H1 (cell line): ENCODE data around the gene PLD6. TPM values are rescaled to one million over a fixed set of nuclear protein-coding genes. Genes with fewer than 3 reads are reported as not detected.

Source experiments
- CTCF ChIA-PET: fragments of 300-600 bp; sonication (Branson Sonifier 250); formaldehyde crosslinking; loops from one replicate; lab custom pipeline; 2021; ENCODE audit not compliant: partially characterized antibody; lab: Charles Lee
- POLR2A ChIA-PET: fragments of 300-600 bp; sonication (Branson Sonifier 250); formaldehyde crosslinking; loops from one replicate; lab custom pipeline; 2021; ENCODE audit warnings: inconsistent platforms; ENCODE audit not compliant: partially characterized antibody; lab: Charles Lee
- DNase-seq, 2 experiments: peaks; one replicate each; pipeline versions ENCODE4 v3.0.0 to v3.0.0-alpha.2; 2010 to 2022; ENCODE audit warnings: low spot score in 2 of 2, low read depth in 1 of 2, mixed read lengths in 1 of 2
- FAIRE-seq: peaks from 2 replicates; lab custom pipeline; 2011; peaks lifted over from hg19 to GRCh38; lab: Jason Lieb, UNC
- H2AFZ ChIP-seq: 2 replicates; pipeline ENCODE4 v1.8.1; 2012; ENCODE audit warnings: low read length, inconsistent platforms
- H2AK5ac ChIP-seq: 2 replicates; pipeline ENCODE4 v1.6.1; 2013; ENCODE audit warnings: low read depth, low read length
- H2BK120ac ChIP-seq: replicated peaks from 2 replicates; pipeline ENCODE3; 2013; ENCODE audit warnings: low read depth, low read length, inconsistent platforms
- H2BK12ac ChIP-seq: 2 replicates; pipeline ENCODE4 v1.6.1; 2013; ENCODE audit warnings: low read depth, low read length
- H2BK15ac ChIP-seq: 2 replicates; pipeline ENCODE4 v1.6.1; 2013; ENCODE audit warnings: low read length
- H2BK20ac ChIP-seq: 2 replicates; pipeline ENCODE4 v1.6.1; 2013; ENCODE audit warnings: low read length
- H2BK5ac ChIP-seq: 2 replicates; pipeline ENCODE4 v1.6.1; 2013; ENCODE audit warnings: low read depth, low read length
- H3K14ac ChIP-seq: 2 replicates; pipeline ENCODE4 v1.6.1; 2013; ENCODE audit warnings: inconsistent platforms; ENCODE audit not compliant: insufficient read length
- H3K18ac ChIP-seq: 2 replicates; pipeline ENCODE4 v1.6.1; 2013; ENCODE audit warnings: low read length; ENCODE audit errors: extremely low read depth
- H3K23ac ChIP-seq: 2 replicates; pipeline ENCODE4 v1.6.1; 2013; ENCODE audit warnings: inconsistent platforms; ENCODE audit not compliant: insufficient read length
- H3K23me2 ChIP-seq: 2 replicates; pipeline ENCODE4 v1.6.1; 2013; ENCODE audit warnings: low read depth, low read length
- H3K27ac ChIP-seq: 2 replicates; pipeline ENCODE4 v1.6.1; 2011; ENCODE audit warnings: low read depth, low read length, inconsistent platforms
- H3K27me3 ChIP-seq, 4 experiments: replicated peaks in 1 of 4; 1 replicate in 1 of 4; 2 replicates in 3 of 4; pipeline versions ENCODE4 v1.6.1 to v1.8.1; 2011 to 2013; ENCODE audit warnings: low read length in 3 of 4, mild to moderate bottlenecking in 3 of 4, inconsistent platforms in 2 of 4, mixed read lengths in 2 of 4, moderate library complexity in 1 of 4; ENCODE audit not compliant: control insufficient read depth in 3 of 4, insufficient read depth in 3 of 4; ENCODE audit errors: extremely low read depth in 1 of 4
- H3K36me3 ChIP-seq, 4 experiments: 2 replicates each; pipeline versions ENCODE4 v1.6.1 to v1.8.1; 2011 to 2013; ENCODE audit warnings: mild to moderate bottlenecking in 4 of 4, low read length in 3 of 4, moderate library complexity in 2 of 4, control low read depth in 1 of 4, inconsistent platforms in 1 of 4; ENCODE audit not compliant: insufficient read depth in 4 of 4, control insufficient read depth in 2 of 4
- H3K4ac ChIP-seq: replicated peaks from 2 replicates; pipeline ENCODE3; 2013; ENCODE audit warnings: low read length, low read depth, mixed read lengths, inconsistent platforms; ENCODE audit not compliant: insufficient read length
- H3K4me1 ChIP-seq, 4 experiments: replicated peaks in 1 of 4; 1 replicate in 1 of 4; 2 replicates in 3 of 4; pipeline versions ENCODE4 v1.6.1 to v1.8.1; 2011 to 2013; ENCODE audit warnings: low read length in 3 of 4, inconsistent platforms in 2 of 4, mixed read lengths in 1 of 4; ENCODE audit not compliant: insufficient read depth in 4 of 4, control insufficient read depth in 3 of 4
- H3K4me2 ChIP-seq, 2 experiments: 2 replicates each; pipeline versions ENCODE4 v1.6.1 to v1.8.1; 2011 to 2013; ENCODE audit warnings: low read depth in 2 of 2, low read length in 2 of 2, control low read depth in 1 of 2, inconsistent platforms in 1 of 2, mild to moderate bottlenecking in 1 of 2; ENCODE audit not compliant: insufficient read depth in 1 of 2
- H3K4me3 ChIP-seq, 4 experiments: fragments of 200-600, 300-600 bp in 1 of 4; sonication (generic), shearing (Covaris generic), sonication (Bioruptor Twin) in 1 of 4; 2 replicates each; pipeline versions ENCODE4 v1.5.1 to v1.8.1; 2011 to 2016; ENCODE audit warnings: low read length in 4 of 4, low read depth in 3 of 4, control low read depth in 2 of 4, inconsistent platforms in 2 of 4, mild to moderate bottlenecking in 2 of 4, mixed read lengths in 1 of 4, moderate library complexity in 1 of 4; ENCODE audit not compliant: insufficient read depth in 2 of 4; ENCODE audit errors: extremely low read depth in 1 of 4
- H3K56ac ChIP-seq: replicated peaks from 2 replicates; pipeline ENCODE3; 2013; ENCODE audit warnings: low read depth, mild to moderate bottlenecking, mixed read lengths, low read length, inconsistent platforms; ENCODE audit not compliant: insufficient read length
- H3K79me1 ChIP-seq: 2 replicates; pipeline ENCODE4 v1.6.1; 2013; ENCODE audit warnings: low read depth, low read length, control low read depth
- H3K79me2 ChIP-seq, 2 experiments: 2 replicates each; pipeline versions ENCODE4 v1.6.1 to v1.8.1; 2012 to 2013; ENCODE audit warnings: low read length in 2 of 2, mild to moderate bottlenecking in 2 of 2, inconsistent platforms in 1 of 2; ENCODE audit not compliant: insufficient read depth in 2 of 2, control insufficient read depth in 1 of 2
- H3K9ac ChIP-seq, 4 experiments: replicated peaks in 1 of 4; 1 replicate in 1 of 4; 2 replicates in 3 of 4; pipeline versions ENCODE4 v1.6.1 to v1.8.1; 2011 to 2013; ENCODE audit warnings: low read depth in 3 of 4, low read length in 3 of 4, control low read depth in 2 of 4, mild to moderate bottlenecking in 2 of 4, moderate library complexity in 2 of 4, inconsistent platforms in 1 of 4; ENCODE audit errors: extremely low read depth in 1 of 4
- H3K9me3 ChIP-seq, 2 experiments: 2 replicates each; pipeline versions ENCODE4 v1.6.1 to v1.8.1; 2012 to 2013; ENCODE audit warnings: mild to moderate bottlenecking in 2 of 2, moderate library complexity in 2 of 2, control low read depth in 1 of 2, inconsistent platforms in 1 of 2, low read depth in 1 of 2, low read length in 1 of 2, mixed read lengths in 1 of 2; ENCODE audit not compliant: insufficient read depth in 2 of 2
- H4K20me1 ChIP-seq, 2 experiments: replicated peaks in 1 of 2; 2 replicates each; pipeline versions ENCODE3 to v1.8.1; 2011 to 2013; ENCODE audit warnings: inconsistent platforms in 2 of 2, low read length in 2 of 2, mild to moderate bottlenecking in 1 of 2; ENCODE audit not compliant: insufficient read depth in 2 of 2, control insufficient read depth in 1 of 2
- H4K5ac ChIP-seq: 2 replicates; pipeline ENCODE4 v1.6.1; 2013; ENCODE audit warnings: low read length, low read depth, mixed read lengths, inconsistent platforms; ENCODE audit not compliant: insufficient read length
- H4K8ac ChIP-seq: 2 replicates; pipeline ENCODE4 v1.8.0; 2013; ENCODE audit warnings: mild to moderate bottlenecking, moderate library complexity, low read length, inconsistent platforms; ENCODE audit not compliant: insufficient read depth; ENCODE audit errors: extremely low read depth
- H4K91ac ChIP-seq: replicated peaks from 2 replicates; pipeline ENCODE3; 2013; ENCODE audit warnings: low read length, mixed read lengths, inconsistent platforms; ENCODE audit not compliant: insufficient read length
- CBX8 ChIP-seq: fragments of 300-800, 300-1000 bp; sonication (generic); IDR thresholded peaks from 2 replicates; pipeline ENCODE4 v1.7.1; 2016; ENCODE audit warnings: low read depth, low read length, borderline replicate concordance
- CTCF ChIP-seq, 3 experiments: IDR thresholded peaks; 1 replicate in 2 of 3; 2 replicates in 1 of 3; pipeline versions ENCODE4 v1.5.1 to v1.6.1; 2011; ENCODE audit warnings: low read length in 3 of 3, mild to moderate bottlenecking in 3 of 3, inconsistent platforms in 2 of 3, low read depth in 1 of 3, moderate library complexity in 1 of 3; ENCODE audit not compliant: insufficient read depth in 1 of 3; ENCODE audit errors: control extremely low read depth in 1 of 3
- KDM4A ChIP-seq: IDR thresholded peaks from one replicate; pipeline ENCODE4 v1.7.1; 2012; ENCODE audit warnings: low read depth, mild to moderate bottlenecking, moderate library complexity, low read length, inconsistent platforms; ENCODE audit not compliant: severe bottlenecking
- POU5F1 ChIP-seq: IDR thresholded peaks from 2 replicates; pipeline ENCODE4 v1.6.1; 2011; ENCODE audit warnings: low read depth, mild to moderate bottlenecking, low read length, moderate library complexity
- SAP30 ChIP-seq: fragments of 300-600 bp; sonication (generic); IDR thresholded peaks from 2 replicates; pipeline ENCODE4 v1.7.1; 2012; ENCODE audit warnings: low read length, moderate library complexity, mild to moderate bottlenecking, inconsistent platforms; ENCODE audit not compliant: insufficient read depth, insufficient replicate concordance
- WGBS, 2 experiments: shearing (Covaris generic) in 1 of 2; methylation state at CpG; one replicate each; pipeline versions ENCODE4 v1.1.6 to v1.1.7; 2013 to 2015; ENCODE audit warnings: low lambda C conversion rate in 2 of 2, mixed read lengths in 2 of 2, inconsistent platforms in 1 of 2, low coverage in 1 of 2, missing lambda C conversion rate in 1 of 2; ENCODE audit not compliant: insufficient replicate concordance in 2 of 2, insufficient coverage in 1 of 2, insufficient read length in 1 of 2; ENCODE audit errors: extremely low coverage in 1 of 2, missing lambda C conversion rate in 1 of 2; 5-methylcytosine and 5-hydroxymethylcytosine counted together
- polyA plus RNA-seq, 7 experiments: library from polyadenylated mRNA; depleted of rRNA in 3 of 7; stranded (reverse) in 5 of 7; unstranded in 2 of 7; fragments of >200 nt in 5 of 7; fragments of 200-250 nt in 2 of 7; gene quantifications; 1 replicate in 5 of 7; 2 replicates in 1 of 7; 4 replicates in 1 of 7; pipeline versions ENCODE4 v1.2.1 to v1.2.3, GENCODE V29; 2011 to 2013; ENCODE audit warnings: missing spikeins in 2 of 7, mixed read lengths in 2 of 7
- total RNA-seq: library from RNA; stranded (reverse); fragmentation: NEBNext Ultra II Directional; extraction: Animal tissue kit (Norgen Biotek cat#: 25700); gene quantifications from 2 replicates; pipeline ENCODE4 v1.2.1, GENCODE V29; 2021

The PLD6 gene
- total and polyA plus RNA-seq, 2 of the 8 experiments (the other 6 are each of a cell fraction or from before 2014, with no cell fraction given): 0.20 to 0.22 TPM

- Histone ChIP-seq H3K56ac (no peak overlapping the region), H3K4me1 (no peaks in the 10 kb centered on the region; a peak in 1 of 7 replicates), H2AFZ (no peak overlapping the region), H2BK15ac (no peak overlapping the region), H3K4me3 (no peak overlapping the region), H2BK12ac (no peak overlapping the region), H4K5ac (no peak overlapping the region), H2BK5ac (no peak overlapping the region), H3K9ac (no peak overlapping the region), H3K36me3 (no peaks in the 10 kb centered on the region), H3K14ac (no peak overlapping the region), H4K8ac (no peak overlapping the region; the same call in 1 of the 2 replicates), H3K18ac (no peak overlapping the region), H3K9me3 (peaks cover 0 to 3% of the 10 kb centered on the region in 2 experiments; a peak in 1 of 4 replicates), H3K23ac (no peak overlapping the region), H3K27ac (no peak overlapping the region), H3K23me2 (no peaks in the 10 kb centered on the region), H3K79me2 (no peaks in the 10 kb centered on the region), H4K20me1 (peaks cover 0 to 2% of the 10 kb centered on the region in 2 experiments), H3K79me1 (no peaks in the 10 kb centered on the region), H2AK5ac (no peak overlapping the region), H3K4ac (no peak overlapping the region), H2BK20ac (no peak overlapping the region), H3K4me2 (no peak overlapping the region), H3K27me3 (no peaks in the 10 kb centered on the region), H2BK120ac (no peak overlapping the region), H4K91ac (no peak overlapping the region)
- WGBS, 2 experiments: 93% methylated on average over 16 of the region's 16 CpGs; no CpG with 5 or more reads in 1 of the 2 experiments
- CTCF ChIA-PET: interaction anchor here (0.9 to 1.3 kb wide), 3 partner anchors 12 to 63 kb away, joined by 3 to 4 read pairs (median 4); no protein-coding TSS in a partner anchor
- DNase-seq: no peak
- no peak for FAIRE-seq
- POLR2A ChIA-PET: interaction anchor here (0.9 to 1.1 kb wide), 2 partner anchors 9 to 18 kb away, joined by 4 to 5 read pairs; no protein-coding TSS in a partner anchor
- TF ChIP-seq CBX8: no peak
- TF ChIP-seq CTCF (IDR thresholded peaks at IDR 0.05; ENCODE audit: control extremely low read depth in 1 of 3, insufficient read depth in 1 of 3, low read depth in 1 of 3, low read length in 3 of 3): no peak
- no peak for TF ChIP-seq SAP30
- TF ChIP-seq POU5F1: no peak
- TF ChIP-seq KDM4A: no peak
These were observed 791 bp upstream of the PLD6 start for GRCh38 chr17:17206913-17207335.
